ENCODE measurements around the gene FRMD4A.

The FRMD4A gene

GRCh38 chr10:13707156-13707881 lies 623.4 kb downstream of the FRMD4A start:
- TF ChIP-seq CTCF (conservative IDR thresholded peaks at IDR 0.05) = 0 out of 2 replicates have a peak, but pooled peaks have one; percentile 8
- peak overlapping the region; percentile 96 for H3K27ac ChIP-seq

- H3K27ac ChIP-seq = peak overlapping the region; percentile 96
- no peak for TF ChIP-seq CTCF (conservative IDR thresholded peaks at IDR 0.05)
Measured at GRCh38 chr10:13706604-13707003, 624.1 kb downstream of the FRMD4A start.

GRCh38 chr10:13706175-13706574 lies 624.5 kb downstream of the FRMD4A start:
- no peak for TF ChIP-seq CTCF (conservative IDR thresholded peaks at IDR 0.05)
- H3K27ac ChIP-seq = peak overlapping the region; percentile 96

GRCh38 chr10:13705526-13706174 lies 625.1 kb downstream of the FRMD4A start:
- no peak for TF ChIP-seq CTCF (conservative IDR thresholded peaks at IDR 0.05)
- peak overlapping the region; percentile 96 for H3K27ac ChIP-seq

- no peak for TF ChIP-seq CTCF (conservative IDR thresholded peaks at IDR 0.05)
- peak overlapping the region; percentile 96; the same call in 1 of the 2 replicates for H3K27ac ChIP-seq
Measured at GRCh38 chr10:13704964-13705363, 625.8 kb downstream of the FRMD4A start.

GRCh38 chr10:13703997-13704536 lies 626.7 kb downstream of the FRMD4A start:
- H3K27ac ChIP-seq = peak overlapping the region; percentile 96; the same call in 1 of the 2 replicates
- no peak for TF ChIP-seq CTCF (conservative IDR thresholded peaks at IDR 0.05)

GRCh38 chr10:13703101-13703818 lies 627.5 kb downstream of the FRMD4A start:
- TF ChIP-seq CTCF (conservative IDR thresholded peaks at IDR 0.05) = no peak
- peak overlapping the region; percentile 96 for H3K27ac ChIP-seq

Measured in VCaP (cell line).